GM10266 (cell line): ENCODE measurements around the gene TOB1.

Experiments used
- DNase-seq: peaks from one replicate; pipeline ENCODE4 v3.0.0; 2012; ENCODE audit errors: extremely low spot score
- TF ChIP-seq, protein P1 (sequence below): IDR thresholded peaks from 2 replicates; pipeline ENCODE4 v1.5.1; 2012; ENCODE audit warnings: mild to moderate bottlenecking, low read depth; ENCODE audit not compliant: control insufficient read depth, insufficient read depth; ENCODE audit errors: missing control alignments

TOB1 gene

DNA sequence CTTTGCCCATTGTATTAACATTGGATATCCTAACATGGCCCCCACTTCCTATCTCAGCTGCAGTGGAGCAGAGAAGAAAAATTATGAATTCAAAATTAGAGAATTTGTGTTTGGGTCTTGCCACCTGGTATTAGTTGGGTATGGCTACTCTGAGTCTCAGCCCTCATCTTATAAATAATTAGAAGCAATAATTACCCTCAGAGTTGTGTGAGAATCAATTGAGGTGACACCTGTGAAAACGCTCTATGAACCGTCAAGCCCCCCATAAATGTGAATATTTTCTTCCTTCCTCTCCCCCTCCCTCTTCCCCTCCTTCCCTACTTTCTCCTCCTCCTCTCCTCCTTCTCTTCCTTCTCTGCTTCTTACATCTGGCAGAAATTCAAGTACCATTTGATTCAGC, 8.9 kb upstream of the TOB1 start:
- no peak for DNase-seq
- TF ChIP-seq, protein P1, sequence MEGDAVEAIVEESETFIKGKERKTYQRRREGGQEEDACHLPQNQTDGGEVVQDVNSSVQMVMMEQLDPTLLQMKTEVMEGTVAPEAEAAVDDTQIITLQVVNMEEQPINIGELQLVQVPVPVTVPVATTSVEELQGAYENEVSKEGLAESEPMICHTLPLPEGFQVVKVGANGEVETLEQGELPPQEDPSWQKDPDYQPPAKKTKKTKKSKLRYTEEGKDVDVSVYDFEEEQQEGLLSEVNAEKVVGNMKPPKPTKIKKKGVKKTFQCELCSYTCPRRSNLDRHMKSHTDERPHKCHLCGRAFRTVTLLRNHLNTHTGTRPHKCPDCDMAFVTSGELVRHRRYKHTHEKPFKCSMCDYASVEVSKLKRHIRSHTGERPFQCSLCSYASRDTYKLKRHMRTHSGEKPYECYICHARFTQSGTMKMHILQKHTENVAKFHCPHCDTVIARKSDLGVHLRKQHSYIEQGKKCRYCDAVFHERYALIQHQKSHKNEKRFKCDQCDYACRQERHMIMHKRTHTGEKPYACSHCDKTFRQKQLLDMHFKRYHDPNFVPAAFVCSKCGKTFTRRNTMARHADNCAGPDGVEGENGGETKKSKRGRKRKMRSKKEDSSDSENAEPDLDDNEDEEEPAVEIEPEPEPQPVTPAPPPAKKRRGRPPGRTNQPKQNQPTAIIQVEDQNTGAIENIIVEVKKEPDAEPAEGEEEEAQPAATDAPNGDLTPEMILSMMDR: no peak

DNA sequence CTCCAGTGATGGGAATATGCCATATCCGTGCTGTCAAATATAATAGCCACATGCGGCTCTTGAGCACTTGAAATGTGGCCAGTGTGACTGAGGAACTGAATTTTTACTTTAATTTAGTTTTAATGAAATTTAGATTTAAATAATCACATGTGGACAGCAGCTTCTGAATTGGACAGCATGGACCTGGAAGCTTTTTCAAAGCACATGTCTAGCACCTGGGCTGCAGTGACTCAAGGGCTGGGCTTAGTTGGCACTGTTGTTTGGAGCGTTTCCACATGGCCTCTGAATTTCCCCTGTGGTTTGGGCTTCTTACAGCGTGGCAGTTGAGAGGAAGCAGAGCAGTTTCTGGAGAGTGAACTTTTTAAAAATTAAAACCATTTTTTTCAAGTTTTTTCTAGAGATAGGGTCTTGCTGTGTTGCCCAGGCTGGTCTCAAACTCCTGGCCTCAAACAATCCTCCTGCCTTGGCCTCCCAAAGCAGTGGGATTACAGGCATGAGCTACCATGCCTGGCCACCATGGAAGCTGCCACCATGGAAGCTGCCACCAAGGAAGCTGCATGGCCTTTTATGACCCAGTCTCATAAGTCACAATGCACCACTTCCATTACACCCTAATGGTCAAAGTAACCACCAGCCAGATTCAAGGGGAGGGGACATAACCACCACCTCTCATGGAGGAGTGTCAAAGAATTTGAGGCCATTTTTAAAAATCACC, 6.7 kb upstream of the TOB1 start:
- no peak for DNase-seq
- TF ChIP-seq, protein P1: no peak

DNA sequence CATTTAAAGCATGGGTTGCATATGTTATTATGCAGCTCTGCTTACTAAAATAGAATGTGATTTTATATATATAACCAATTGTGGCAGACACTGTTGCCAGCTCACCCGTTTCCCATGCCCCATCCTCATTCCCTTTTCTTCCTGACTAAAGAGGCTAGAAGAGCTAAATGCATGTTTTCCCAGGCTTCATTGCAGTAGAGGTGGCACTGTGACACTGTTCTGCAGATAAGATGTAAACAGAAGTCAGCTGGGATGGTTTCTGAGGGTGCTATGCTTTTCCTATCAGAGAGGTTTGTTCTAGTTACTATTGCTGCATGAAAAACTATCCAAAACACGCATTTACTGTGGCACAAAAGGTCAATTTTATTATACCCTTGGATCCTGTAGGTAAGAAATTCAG, 5.7 kb upstream of the TOB1 start:
- TF ChIP-seq, protein P1: no peak
- no peak for DNase-seq

DNA sequence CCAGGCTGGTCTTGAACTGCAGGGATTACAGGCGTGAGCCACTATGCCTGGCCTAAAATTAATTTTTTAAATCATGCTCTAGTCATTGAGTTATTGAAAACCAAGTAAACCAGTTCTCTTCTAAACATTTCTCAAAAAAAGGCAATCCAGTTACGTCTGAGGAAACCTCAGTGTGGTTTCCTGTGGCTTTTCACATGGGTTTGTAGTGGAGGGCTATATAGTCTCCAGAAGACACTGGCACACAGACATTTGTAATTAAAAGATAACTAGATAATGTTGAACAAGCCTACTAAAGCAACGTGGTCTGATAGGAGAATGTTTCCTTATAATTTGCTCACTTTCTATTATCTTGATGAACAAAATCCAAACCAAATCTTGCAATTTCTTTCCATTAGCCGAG, 5.2 kb upstream of the TOB1 start:
- TF ChIP-seq, protein P1: no peak
- no peak for DNase-seq

DNA sequence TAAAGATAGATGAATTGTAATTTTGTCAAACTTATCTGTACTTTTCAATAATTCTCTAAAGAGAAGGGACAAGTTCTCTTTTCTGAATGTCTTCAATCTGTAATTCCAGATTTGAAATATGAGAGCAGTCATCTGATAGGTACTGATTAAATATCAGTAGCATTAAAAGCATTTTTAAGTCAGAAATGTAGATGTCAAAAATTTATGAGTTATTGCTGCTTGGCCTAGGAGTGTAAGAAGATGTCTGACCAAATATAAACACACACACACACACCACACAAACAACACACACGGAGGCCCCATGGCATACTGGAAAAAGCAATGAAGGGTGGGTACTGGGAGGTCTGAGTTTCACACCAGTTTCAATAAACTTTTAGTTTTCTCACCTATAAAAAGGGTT, 2.4 kb upstream of the TOB1 start:
- TF ChIP-seq, protein P1: no peak
- DNase-seq: no peak

DNA sequence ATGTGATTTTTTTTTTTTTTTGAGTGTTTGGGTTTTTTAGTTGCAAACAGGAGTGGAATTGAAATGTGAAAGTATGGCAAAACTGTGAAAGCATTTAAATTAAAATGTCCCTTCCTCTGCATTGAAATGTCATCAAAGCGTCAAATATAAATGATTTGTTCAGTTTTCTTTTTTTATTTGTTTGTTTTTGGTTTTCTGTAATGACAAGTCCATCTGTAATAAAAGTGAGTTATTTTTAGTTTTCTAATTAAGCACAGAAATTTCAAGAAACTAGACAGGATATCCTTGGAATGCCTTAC, 1.9 kb upstream of the TOB1 start:
- no peak for DNase-seq
- TF ChIP-seq, protein P1: no peak

DNA sequence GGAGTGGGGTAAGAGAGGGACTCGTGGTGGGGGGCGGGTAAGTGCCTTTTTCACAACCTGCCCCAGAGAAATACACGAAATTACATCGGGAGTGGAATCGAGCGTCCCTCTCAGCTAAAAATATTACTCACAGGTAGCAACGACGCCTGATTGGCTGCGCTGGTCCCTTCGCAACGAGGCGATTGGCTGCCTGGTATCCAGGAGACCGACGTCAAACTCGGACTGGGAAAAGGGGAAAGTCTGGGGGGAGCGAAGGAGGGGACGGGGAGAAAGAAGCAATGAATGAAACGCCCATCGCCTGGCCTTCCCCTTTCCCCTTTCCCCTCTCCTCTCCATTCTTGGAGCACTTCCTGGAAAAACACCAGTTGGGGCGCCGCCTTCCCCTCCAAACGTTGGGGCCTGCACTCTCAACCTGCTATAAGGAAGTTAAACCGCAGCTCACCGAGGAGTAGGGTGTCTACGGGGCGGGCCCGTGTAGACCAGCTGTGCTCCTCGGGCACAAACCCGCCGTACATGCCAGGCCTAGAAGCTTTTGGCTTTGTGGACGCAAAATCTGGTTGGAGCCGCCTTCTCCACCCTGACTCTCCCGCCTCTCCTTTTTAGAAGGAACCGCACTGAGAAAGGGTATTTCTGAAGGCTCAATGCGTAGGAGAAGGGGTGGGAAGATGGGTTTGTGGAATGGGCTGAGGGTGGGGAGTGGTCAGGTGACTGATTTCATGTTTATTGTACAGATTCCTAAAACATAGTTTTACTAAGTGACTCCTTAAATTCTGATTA, 1.4 kb upstream of the TOB1 start:
- TF ChIP-seq, protein P1: no peak
- DNase-seq: peak; percentile 86
